ENCODE results near the gene MYO7A. TPM values are rescaled to one million over a fixed set of nuclear protein-coding genes. Genes with fewer than 3 reads are reported as not detected.

MYO7A gene
- total and polyA plus RNA-seq, 8 donors, result 1.4 to 29.2 (median 3.3) TPM

GRCh38 chr11:77125191-77125590 lies 2.9 kb upstream of the MYO7A start:
- Histone ChIP-seq H3K27me3 (peaks cover 0 to 13% (median 0%) of the 10 kb centered on the region in 3 donors), H3K4me3 (no peak overlapping the region), H3K36me3 (peaks cover 34 to 55% (median 45%) of the 10 kb centered on the region in 4 donors), H3K9me3 (no peaks in the 10 kb centered on the region), H3K27ac (no peak overlapping the region), H3K4me1 (peaks cover 19 to 28% (median 20%) of the 10 kb centered on the region in 4 donors)
- intact Hi-C loops (cut with DNase I; ENCODE audit: low total_unique reads), result loop anchor here (5.0 to 10.0 kb wide), 2 partner anchors 62 to 430 kb away; no protein-coding TSS in a partner anchor
- no peak for TF ChIP-seq EP300 (IDR thresholded peaks at IDR 0.05)
- no peak for TF ChIP-seq POLR2A (IDR thresholded peaks at IDR 0.05)
- no peak for TF ChIP-seq POLR2AphosphoS5 (IDR thresholded peaks at IDR 0.05)
- no peak for TF ChIP-seq CTCF (IDR thresholded peaks at IDR 0.05)
- WGBS, 5 donors, result 54 to 74% (median 63%) methylated on average over 6 of the region's 6 CpGs
- DNase-seq, result no peak

DNA sequence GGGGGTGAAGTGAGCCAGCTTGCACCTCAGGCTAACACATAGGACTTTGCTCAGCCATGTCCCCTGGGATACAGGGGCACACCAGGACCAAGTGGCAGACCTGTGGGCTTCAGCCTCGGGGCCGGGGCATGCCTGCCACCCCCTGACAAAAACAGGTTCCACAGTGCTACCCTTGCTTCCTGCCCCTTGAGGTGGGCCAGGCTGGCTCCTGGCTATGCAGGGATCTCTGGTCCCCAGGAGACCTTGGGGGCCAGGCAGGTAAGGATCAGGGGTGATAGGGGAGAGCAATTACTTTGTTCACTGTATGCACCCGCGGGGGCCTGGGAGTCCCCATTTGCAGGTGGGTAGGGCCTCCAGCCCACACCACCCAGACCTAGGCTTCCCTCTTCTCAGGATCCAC lies 2.4 kb upstream of the MYO7A start:
- peaks cover 32 to 50% (median 40%) of the 10 kb centered on the region in 4 donors for H3K36me3 ChIP-seq
- no peak for TF ChIP-seq POLR2A (IDR thresholded peaks at IDR 0.05)
- TF ChIP-seq CTCF (IDR thresholded peaks at IDR 0.05), result no peak
- TF ChIP-seq POLR2AphosphoS5 (IDR thresholded peaks at IDR 0.05), result no peak
- TF ChIP-seq EP300 (IDR thresholded peaks at IDR 0.05), result no peak
- intact Hi-C loops (cut with DNase I; ENCODE audit: low total_unique reads), result loop anchor here (5.0 to 10.0 kb wide), 2 partner anchors 62 to 429 kb away; no protein-coding TSS in a partner anchor
- DNase-seq, result no peak
- H3K27me3 ChIP-seq, result peaks cover 0 to 13% (median 0%) of the 10 kb centered on the region in 3 donors
- no peaks in the 10 kb centered on the region for H3K9me3 ChIP-seq
- peaks cover 21 to 33% (median 23%) of the 10 kb centered on the region in 4 donors for H3K4me1 ChIP-seq
- no peak overlapping the region for H3K4me3 ChIP-seq
- H3K27ac ChIP-seq, result no peak overlapping the region
- WGBS, 5 donors, result 66 to 91% (median 75%) methylated on average over 4 of the region's 4 CpGs

GRCh38 chr11:77126156-77126775 lies 1.8 kb upstream of the MYO7A start:
- WGBS, 5 donors, result 55 to 66% (median 62%) methylated on average over 17 of the region's 17 CpGs
- DNase-seq, result peak in 1 of 2 donors; percentile 49

GRCh38 chr11:77126861-77127234 lies 1.2 kb upstream of the MYO7A start:
- intact Hi-C loops (cut with DNase I; ENCODE audit: low total_unique reads), result loop anchor here (5.0 to 10.0 kb wide), 2 partner anchors 60 to 428 kb away; no protein-coding TSS in a partner anchor
- DNase-seq, result no peak

More at GRCh38 chr11:77126156-77126775, 1.8 kb upstream of the MYO7A start:
- H3K36me3 ChIP-seq, result peaks cover 26 to 45% (median 34%) of the 10 kb centered on the region in 4 donors
- TF ChIP-seq CTCF (IDR thresholded peaks at IDR 0.05), result no peak
- no peak for TF ChIP-seq POLR2AphosphoS5 (IDR thresholded peaks at IDR 0.05)
- no peak for TF ChIP-seq POLR2A (IDR thresholded peaks at IDR 0.05)
- no peak for TF ChIP-seq EP300 (IDR thresholded peaks at IDR 0.05)
- no peaks in the 10 kb centered on the region for H3K9me3 ChIP-seq
- intact Hi-C loops (cut with DNase I; ENCODE audit: low total_unique reads), result loop anchor here (5.0 to 10.0 kb wide), 2 partner anchors 61 to 429 kb away; no protein-coding TSS in a partner anchor
- no peak overlapping the region for H3K4me3 ChIP-seq
- peaks cover 0 to 13% (median 0%) of the 10 kb centered on the region in 3 donors for H3K27me3 ChIP-seq
- peaks cover 21 to 39% (median 29%) of the 10 kb centered on the region in 4 donors for H3K4me1 ChIP-seq
- no peak overlapping the region for H3K27ac ChIP-seq

More at GRCh38 chr11:77126861-77127234, 1.2 kb upstream of the MYO7A start:
- TF ChIP-seq POLR2A (IDR thresholded peaks at IDR 0.05), result no peak
- no peak for TF ChIP-seq POLR2AphosphoS5 (IDR thresholded peaks at IDR 0.05)
- TF ChIP-seq EP300 (IDR thresholded peaks at IDR 0.05), result no peak
- no peak for TF ChIP-seq CTCF (IDR thresholded peaks at IDR 0.05)
- Histone ChIP-seq H3K4me3 (peak overlapping the region; percentile 37 to 45 (median 43)), H3K36me3 (peaks cover 22 to 39% (median 28%) of the 10 kb centered on the region in 4 donors), H3K9me3 (no peaks in the 10 kb centered on the region), H3K27ac (peak overlapping the region in 1 of 5 donors; percentile 3), H3K4me1 (peaks cover 21 to 45% (median 34%) of the 10 kb centered on the region in 4 donors), H3K27me3 (peaks cover 0 to 13% (median 0%) of the 10 kb centered on the region in 3 donors)
- WGBS, 5 donors, result 11 to 28% (median 15%) methylated on average over 6 to 10 of the region's 10 CpGs
